Ovary (tissue), 9 donors: ENCODE measurements around the gene TEX12. TPM values are rescaled to one million over a fixed set of nuclear protein-coding genes. Genes with fewer than 3 reads are reported as not detected.
"Not testable (repeated sequence)": the region's sequence is repeated elsewhere in the genome, so short reads cannot be mapped to it uniquely, and the experiment has no call there.

Experiments
- DNase-seq, 5 donors: peaks; one replicate each; pipeline ENCODE4 v3.0.0-alpha.2; 2019 to 2020
- H3K27ac ChIP-seq, 2 donors: fragments of 200-600 bp; one replicate each; pipeline versions ENCODE4 v1.5.1 to v1.8.0; 2019 to 2022
- H3K27me3 ChIP-seq: fragments of 200-600 bp; one replicate; pipeline ENCODE4 v1.8.0; 2022
- H3K36me3 ChIP-seq: fragments of 200-600 bp; sonication (generic); one replicate; pipeline ENCODE4 v1.5.1; 2019
- H3K4me1 ChIP-seq: one replicate; pipeline ENCODE4 v1.8.1; 2013; ENCODE audit warnings: mild to moderate bottlenecking, moderate library complexity; ENCODE audit not compliant: insufficient read depth
- H3K4me3 ChIP-seq: fragments of 200-600 bp; sonication (generic); one replicate; pipeline ENCODE4 v1.5.1; 2017
- H3K9me3 ChIP-seq, 2 donors: fragments of 200-600 bp in 1 of 2; sonication (generic) in 1 of 2; one replicate each; pipeline versions ENCODE4 v1.5.1 to v1.8.1; 2013 to 2019; ENCODE audit warnings: mild to moderate bottlenecking in 1 of 2, moderate library complexity in 1 of 2
- EP300 ChIP-seq: sonication (generic); formaldehyde crosslinking; IDR thresholded peaks from one replicate; pipeline ENCODE4 v1.6.1; 2017; ENCODE audit warnings: antibody characterized with exemption
- POLR2A ChIP-seq: fragments of 450-650 bp; IDR thresholded peaks from one replicate; pipeline ENCODE4 v1.6.1; 2017; ENCODE audit warnings: antibody characterized with exemption, mild to moderate bottlenecking, moderate library complexity
- WGBS, 3 donors: extraction: QIAGEN DNeasy Blood & Tissue Kit in 1 of 3; methylation state at CpG; one replicate each; pipeline versions ENCODE4 v1.1.5 to v1.1.7; 2013 to 2017; 5-methylcytosine and 5-hydroxymethylcytosine counted together
- intact Hi-C, 4 donors: fragments of 100-400 bp; cut with DNase I; formaldehyde crosslinking; loops; one replicate each; pipeline versions ENCODE4 v1.11.0 to v1.15.1; 2022 to 2023
- polyA plus RNA-seq, 2 donors: library from polyadenylated mRNA; stranded (reverse); fragments of 200-250 nt in 1 of 2; fragments of 350-450 nt in 1 of 2; fragmentation: Illumina TruSeq in 1 of 2; extraction: RNeasy Lipid Tissue Mini Kit (QIAGEN cat#74804) in 1 of 2; gene quantifications; one replicate each; pipeline ENCODE4 v1.2.3, GENCODE V29; 2013 to 2014
- total RNA-seq, 7 donors: library from RNA; depleted of rRNA in 2 of 7; stranded (reverse); fragments of >200 nt in 2 of 7; fragmentation: NEBNext Ultra II Directional in 3 of 7; extraction: Animal tissue kit (Norgen Biotek cat#: 25700) in 3 of 7; gene quantifications; one replicate each; pipeline versions ENCODE4 v1.1.0 to v1.2.4, GENCODE V29; 2016 to 2023
- TF ChIP-seq, protein P1 (sequence below), 3 donors: fragments of 450-650 bp in 2 of 3; fragments of 200-600 bp in 1 of 3; IDR thresholded peaks; one replicate each; pipeline versions ENCODE4 v1.5.1 to v1.8.0; 2016 to 2022; ENCODE audit warnings: antibody characterized with exemption in 3 of 3, mild to moderate bottlenecking in 1 of 3
- donor health status: DM: no; HTN: no; CAD: no; lungs with moderate emphysema.
- donor health status: DM: no; HTN: no; CAD: no.
- donor health status: Bipolar disorder and iron deficiency.
- donor health status: DM: yes; HTN: yes; CAD: no.
- donor health status: DM: no; HTN: no; CAD: no.
- donor health status: DM: yes; HTN: yes; CAD: no.

TEX12 gene
- total and polyA plus RNA-seq, 9 donors: 0.11 to 1.3 (median 0.52) TPM; not detected in 1

GRCh38 chr11:112182867-112183266 lies 15.7 kb downstream of the TEX12 start:
- Histone ChIP-seq H3K4me3 (no peak overlapping the region), H3K27me3 (peaks cover 2% of the 10 kb centered on the region), H3K36me3 (no peaks in the 10 kb centered on the region), H3K27ac (no peak overlapping the region), H3K4me1 (no peaks in the 10 kb centered on the region), H3K9me3 (no peaks in the 10 kb centered on the region)
- 72 to 79% (median 76%) methylated on average over 1 of the region's 1 CpG for WGBS, 3 donors
- intact Hi-C loops: no loop called here
- no peak for DNase-seq
- TF ChIP-seq POLR2A: no peak
- TF ChIP-seq EP300: no peak
- TF ChIP-seq, protein P1, sequence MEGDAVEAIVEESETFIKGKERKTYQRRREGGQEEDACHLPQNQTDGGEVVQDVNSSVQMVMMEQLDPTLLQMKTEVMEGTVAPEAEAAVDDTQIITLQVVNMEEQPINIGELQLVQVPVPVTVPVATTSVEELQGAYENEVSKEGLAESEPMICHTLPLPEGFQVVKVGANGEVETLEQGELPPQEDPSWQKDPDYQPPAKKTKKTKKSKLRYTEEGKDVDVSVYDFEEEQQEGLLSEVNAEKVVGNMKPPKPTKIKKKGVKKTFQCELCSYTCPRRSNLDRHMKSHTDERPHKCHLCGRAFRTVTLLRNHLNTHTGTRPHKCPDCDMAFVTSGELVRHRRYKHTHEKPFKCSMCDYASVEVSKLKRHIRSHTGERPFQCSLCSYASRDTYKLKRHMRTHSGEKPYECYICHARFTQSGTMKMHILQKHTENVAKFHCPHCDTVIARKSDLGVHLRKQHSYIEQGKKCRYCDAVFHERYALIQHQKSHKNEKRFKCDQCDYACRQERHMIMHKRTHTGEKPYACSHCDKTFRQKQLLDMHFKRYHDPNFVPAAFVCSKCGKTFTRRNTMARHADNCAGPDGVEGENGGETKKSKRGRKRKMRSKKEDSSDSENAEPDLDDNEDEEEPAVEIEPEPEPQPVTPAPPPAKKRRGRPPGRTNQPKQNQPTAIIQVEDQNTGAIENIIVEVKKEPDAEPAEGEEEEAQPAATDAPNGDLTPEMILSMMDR (IDR thresholded peaks at IDR 0.05): no peak

DNA sequence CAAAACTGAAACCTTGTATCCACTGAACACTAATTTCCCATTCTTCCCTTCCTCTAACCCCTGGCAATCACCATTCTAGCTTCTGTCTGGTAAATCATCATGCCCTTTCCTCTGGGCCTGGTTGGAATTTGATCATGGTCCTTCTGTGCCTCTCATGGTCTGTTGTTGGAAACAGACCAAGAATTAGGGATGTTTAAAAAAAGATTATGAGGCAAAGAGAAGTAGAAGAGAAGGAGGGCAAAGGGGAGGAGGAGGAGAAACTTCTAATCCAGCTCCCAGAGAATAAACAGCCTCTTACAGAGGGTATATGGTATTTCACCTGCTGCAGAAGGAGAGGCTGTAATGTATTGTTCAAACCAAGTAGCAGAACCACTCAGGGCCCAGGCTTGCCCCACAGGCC lies 18.7 kb downstream of the TEX12 start:
- no peak for DNase-seq

DNA sequence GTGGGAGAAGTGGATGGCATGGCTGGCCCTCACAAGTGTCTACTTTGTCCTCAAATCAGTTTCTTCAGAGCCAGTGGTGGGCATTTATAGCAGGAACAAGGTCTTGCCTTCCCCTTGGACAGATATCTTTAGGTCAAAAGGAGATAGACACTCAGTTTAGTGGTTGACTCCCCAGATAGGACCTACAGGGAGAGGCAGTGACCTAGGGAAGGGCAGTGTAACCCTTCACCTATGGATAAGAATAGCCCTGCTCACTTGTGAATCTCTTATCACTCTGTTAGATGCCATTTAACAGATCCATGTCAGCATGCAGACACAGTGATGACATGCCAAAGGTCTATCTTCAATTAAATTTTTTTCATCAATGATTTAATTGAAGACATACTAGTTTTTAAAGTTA lies 19.1 kb downstream of the TEX12 start:
- Histone ChIP-seq H3K4me1 (no peaks in the 10 kb centered on the region), H3K36me3 (no peaks in the 10 kb centered on the region), H3K27ac (no peak overlapping the region), H3K9me3 (no peaks in the 10 kb centered on the region), H3K27me3 (peaks cover 2% of the 10 kb centered on the region), H3K4me3 (no peak overlapping the region)
- intact Hi-C loops: no loop called here
- TF ChIP-seq POLR2A (no peak), EP300 (no peak)
- TF ChIP-seq, protein P1 (IDR thresholded peaks at IDR 0.05): no peak
- no peak for DNase-seq

More for the DNA sequence above, 18.7 kb downstream of the TEX12 start:
- Histone ChIP-seq H3K9me3 (no peaks in the 10 kb centered on the region), H3K27me3 (peaks cover 2% of the 10 kb centered on the region), H3K4me1 (no peaks in the 10 kb centered on the region), H3K36me3 (no peaks in the 10 kb centered on the region), H3K4me3 (no peak overlapping the region), H3K27ac (no peak overlapping the region)
- no peak for TF ChIP-seq EP300
- no peak for TF ChIP-seq POLR2A
- TF ChIP-seq, protein P1 (IDR thresholded peaks at IDR 0.05): no peak
- intact Hi-C loops: no loop called here

DNA sequence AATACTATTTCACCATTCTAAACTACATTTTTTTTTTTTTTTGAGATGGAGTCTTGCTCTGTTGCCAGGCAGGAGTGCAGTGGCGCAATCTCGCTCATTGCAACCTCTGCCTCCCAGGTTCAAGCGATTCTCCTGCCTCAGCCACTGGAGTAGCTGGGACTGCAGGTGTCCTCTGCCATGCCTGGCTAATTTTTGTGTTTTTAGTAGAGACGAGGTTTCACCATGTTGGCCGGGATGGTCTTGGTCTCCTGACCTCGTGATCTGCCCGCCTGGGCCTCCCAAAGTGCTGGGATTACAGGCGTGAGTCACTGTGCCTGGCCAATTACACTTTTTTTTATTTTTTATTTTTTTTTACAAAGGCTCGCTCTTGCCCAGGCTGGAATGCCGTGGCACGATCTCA lies 27.9 kb downstream of the TEX12 start:
- H3K4me1 ChIP-seq, intact Hi-C loops, H3K27ac ChIP-seq, H3K27me3 ChIP-seq, H3K9me3 ChIP-seq, DNase-seq, H3K36me3 ChIP-seq, H3K4me3 ChIP-seq: not testable (repeated sequence)
- 82 to 88% (median 83%) methylated on average over 11 of the region's 11 CpGs for WGBS, 3 donors

DNA sequence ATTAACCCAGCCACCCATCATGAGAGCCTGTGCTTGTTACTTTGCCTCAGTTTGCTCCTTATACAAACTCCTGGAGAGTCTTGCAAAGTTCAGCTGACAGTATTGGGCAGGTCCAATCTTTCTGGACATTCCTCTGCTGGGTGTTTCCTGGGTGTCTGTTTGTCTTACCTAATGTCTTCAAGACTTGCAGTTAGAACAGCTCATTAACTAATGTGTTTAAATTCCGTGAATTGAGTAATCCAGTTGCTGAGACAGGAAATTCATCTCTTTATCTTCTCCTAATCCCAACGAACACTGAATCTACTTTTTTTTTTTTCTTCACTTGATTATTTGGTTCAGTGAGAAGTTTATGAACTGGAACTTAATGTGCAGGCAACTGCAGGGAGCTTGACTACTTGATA lies 28.8 kb downstream of the TEX12 start:
- DNase-seq: no peak
- intact Hi-C loops: no loop called here
- H3K4me1 ChIP-seq: no peaks in the 10 kb centered on the region
- 37 to 45% (median 44%) methylated on average over 2 of the region's 2 CpGs for WGBS, 3 donors
- no peaks in the 10 kb centered on the region for H3K36me3 ChIP-seq
- no peaks in the 10 kb centered on the region for H3K27me3 ChIP-seq
- no peaks in the 10 kb centered on the region for H3K9me3 ChIP-seq
- no peak for TF ChIP-seq POLR2A
- TF ChIP-seq, protein P1 (IDR thresholded peaks at IDR 0.05): no peak
- H3K27ac ChIP-seq: no peak overlapping the region
- no peak overlapping the region for H3K4me3 ChIP-seq
